Neuronal stem cell (in vitro differentiated cells): ENCODE data around the gene TSPAN9.

Experiments used
- DNase-seq: peaks from one replicate; pipeline ENCODE4 v3.0.0-alpha.2; 2013; ENCODE audit warnings: low spot score
- H2AFZ ChIP-seq: one replicate; pipeline ENCODE4 v1.6.1; 2013; ENCODE audit warnings: mild to moderate bottlenecking, low read length, inconsistent platforms
- H2AK5ac ChIP-seq: 2 replicates; pipeline ENCODE4 v1.6.1; 2013; ENCODE audit warnings: low read depth, mild to moderate bottlenecking, inconsistent platforms, low read length, moderate library complexity, mixed read lengths
- H2BK120ac ChIP-seq: 2 replicates; pipeline ENCODE4 v1.6.1; 2013; ENCODE audit warnings: low read depth, mild to moderate bottlenecking, inconsistent platforms, low read length, moderate library complexity, mixed read lengths
- H2BK12ac ChIP-seq: one replicate; pipeline ENCODE4 v1.6.1; 2013; ENCODE audit warnings: low read length, inconsistent platforms
- H2BK15ac ChIP-seq: 2 replicates; pipeline ENCODE4 v1.6.1; 2013; ENCODE audit warnings: mild to moderate bottlenecking, low read length, inconsistent platforms, mixed read lengths
- H2BK5ac ChIP-seq: one replicate; pipeline ENCODE4 v1.6.1; 2013; ENCODE audit warnings: inconsistent platforms, mild to moderate bottlenecking, low read length, moderate library complexity
- H3K14ac ChIP-seq: one replicate; pipeline ENCODE4 v1.6.1; 2013; ENCODE audit warnings: low read length, inconsistent platforms
- H3K18ac ChIP-seq: 2 replicates; pipeline ENCODE4 v1.6.1; 2013; ENCODE audit warnings: low read length, inconsistent platforms
- H3K23ac ChIP-seq: 2 replicates; pipeline ENCODE4 v1.6.1; 2013; ENCODE audit warnings: low read depth, mild to moderate bottlenecking, mixed read lengths, low read length, inconsistent platforms; ENCODE audit not compliant: poor library complexity
- H3K27ac ChIP-seq: replicated peaks from 3 replicates; pipeline ENCODE4 v1.5.1; 2013; ENCODE audit warnings: low read length, inconsistent platforms
- H3K27me3 ChIP-seq, 3 experiments: 2 replicates each; pipeline ENCODE4 v1.6.1; 2013; ENCODE audit warnings: low read length in 3 of 3, mild to moderate bottlenecking in 2 of 3, inconsistent platforms in 1 of 3, low read depth in 1 of 3, mixed read lengths in 1 of 3, moderate library complexity in 1 of 3; ENCODE audit not compliant: control insufficient read depth in 3 of 3, insufficient read depth in 3 of 3
- H3K36me3 ChIP-seq, 2 donors: replicated peaks in 1 of 2; 2 replicates each; pipeline ENCODE4 v1.6.1; 2013; ENCODE audit warnings: low read length in 2 of 2; ENCODE audit not compliant: control insufficient read depth in 2 of 2, insufficient read depth in 2 of 2
- H3K4ac ChIP-seq: 2 replicates; pipeline ENCODE4 v1.6.1; 2013; ENCODE audit warnings: inconsistent platforms, mild to moderate bottlenecking, low read length, moderate library complexity
- H3K4me1 ChIP-seq, 2 donors: 1 replicate in 1 of 2; 2 replicates in 1 of 2; pipeline ENCODE4 v1.6.1; 2013; ENCODE audit warnings: low read length in 2 of 2, low read depth in 1 of 2; ENCODE audit not compliant: control insufficient read depth in 2 of 2, insufficient read depth in 1 of 2
- H3K4me2 ChIP-seq: one replicate; pipeline ENCODE4 v1.6.1; 2013; ENCODE audit warnings: mild to moderate bottlenecking, low read length, inconsistent platforms; ENCODE audit not compliant: insufficient read depth, poor library complexity, severe bottlenecking
- H3K4me3 ChIP-seq, 2 donors: 2 replicates each; pipeline ENCODE4 v1.5.1; 2013; ENCODE audit warnings: low read length in 2 of 2, mild to moderate bottlenecking in 2 of 2, inconsistent platforms in 1 of 2, moderate library complexity in 1 of 2
- H3K79me1 ChIP-seq: one replicate; pipeline ENCODE4 v1.6.1; 2013; ENCODE audit warnings: low read depth, mild to moderate bottlenecking, inconsistent platforms, low read length, moderate library complexity
- H3K9ac ChIP-seq: one replicate; pipeline ENCODE4 v1.6.1; 2013; ENCODE audit warnings: mild to moderate bottlenecking, low read depth, low read length, inconsistent platforms; ENCODE audit not compliant: poor library complexity
- H3K9me3 ChIP-seq, 2 donors: replicated peaks in 1 of 2; 2 replicates each; pipeline versions ENCODE3 to v1.6.1; 2013; ENCODE audit warnings: low read length in 2 of 2, mild to moderate bottlenecking in 2 of 2, inconsistent platforms in 1 of 2, low read depth in 1 of 2, mixed read lengths in 1 of 2, moderate library complexity in 1 of 2; ENCODE audit not compliant: control insufficient read depth in 2 of 2, insufficient read depth in 1 of 2
- H4K8ac ChIP-seq: one replicate; pipeline ENCODE4 v1.6.1; 2013; ENCODE audit warnings: low read depth, mild to moderate bottlenecking, inconsistent platforms, low read length, moderate library complexity
- H4K91ac ChIP-seq: one replicate; pipeline ENCODE4 v1.6.1; 2013; ENCODE audit warnings: low read length, low read depth, mild to moderate bottlenecking, inconsistent platforms; ENCODE audit not compliant: poor library complexity
- WGBS, 2 donors: extraction: QIAGEN DNeasy Blood & Tissue Kit; methylation state at CpG; one replicate each; pipeline ENCODE4 v1.1.7; 2013; ENCODE audit warnings: missing lambda C conversion rate in 2 of 2, mixed read lengths in 1 of 2; ENCODE audit not compliant: insufficient read length in 2 of 2, insufficient replicate concordance in 1 of 2; ENCODE audit errors: extremely low coverage in 2 of 2; 5-methylcytosine and 5-hydroxymethylcytosine counted together

Gene TSPAN9

DNA sequence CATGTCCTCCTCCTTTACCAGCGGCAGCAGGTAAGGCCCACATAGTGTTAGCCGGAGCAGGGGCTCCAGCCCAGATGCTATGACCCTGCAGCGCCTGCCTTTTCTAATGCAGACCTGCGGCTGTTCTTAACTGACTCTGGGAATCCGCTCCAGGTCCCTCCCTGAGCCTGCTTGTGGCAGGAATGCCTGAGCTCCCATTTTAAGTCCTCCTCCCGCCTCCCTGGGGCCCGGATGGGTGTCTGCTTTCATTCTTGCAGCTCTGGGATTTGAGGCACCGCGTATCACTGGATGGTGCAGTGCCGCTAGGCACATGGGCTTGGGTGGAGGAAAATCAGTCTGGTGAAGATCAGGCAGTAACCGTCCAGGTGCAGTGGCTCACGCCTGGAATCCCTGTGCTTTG lies 7.6 kb downstream of the TSPAN9 start:
- no peak overlapping the region for H4K91ac ChIP-seq
- H3K4me2 ChIP-seq = no peak overlapping the region
- no peaks in the 10 kb centered on the region for H3K27me3 ChIP-seq
- no peak overlapping the region for H3K4ac ChIP-seq
- no CpG with 5 or more reads among the region's 12 CpGs for WGBS, 2 donors
- no peak overlapping the region for H2BK5ac ChIP-seq
- H2BK15ac ChIP-seq = no peak overlapping the region
- no peak overlapping the region for H3K4me3 ChIP-seq
- H3K4me1 ChIP-seq = peaks cover 0 to 19% of the 10 kb centered on the region in 2 donors
- H3K9me3 ChIP-seq = no peaks in the 10 kb centered on the region
- no peak for DNase-seq
- H3K27ac ChIP-seq = no peak overlapping the region
- H2AFZ ChIP-seq = no peak overlapping the region
- H2AK5ac ChIP-seq = no peak overlapping the region
- no peak overlapping the region for H2BK12ac ChIP-seq
- H3K9ac ChIP-seq = no peak overlapping the region
- peaks cover 0 to 4% of the 10 kb centered on the region in 2 donors for H3K36me3 ChIP-seq
- no peaks in the 10 kb centered on the region for H3K79me1 ChIP-seq
- H4K8ac ChIP-seq = no peak overlapping the region
- H3K23ac ChIP-seq = no peak overlapping the region
- no peak overlapping the region for H3K14ac ChIP-seq
- H2BK120ac ChIP-seq = no peak overlapping the region
- H3K18ac ChIP-seq = no peak overlapping the region

DNA sequence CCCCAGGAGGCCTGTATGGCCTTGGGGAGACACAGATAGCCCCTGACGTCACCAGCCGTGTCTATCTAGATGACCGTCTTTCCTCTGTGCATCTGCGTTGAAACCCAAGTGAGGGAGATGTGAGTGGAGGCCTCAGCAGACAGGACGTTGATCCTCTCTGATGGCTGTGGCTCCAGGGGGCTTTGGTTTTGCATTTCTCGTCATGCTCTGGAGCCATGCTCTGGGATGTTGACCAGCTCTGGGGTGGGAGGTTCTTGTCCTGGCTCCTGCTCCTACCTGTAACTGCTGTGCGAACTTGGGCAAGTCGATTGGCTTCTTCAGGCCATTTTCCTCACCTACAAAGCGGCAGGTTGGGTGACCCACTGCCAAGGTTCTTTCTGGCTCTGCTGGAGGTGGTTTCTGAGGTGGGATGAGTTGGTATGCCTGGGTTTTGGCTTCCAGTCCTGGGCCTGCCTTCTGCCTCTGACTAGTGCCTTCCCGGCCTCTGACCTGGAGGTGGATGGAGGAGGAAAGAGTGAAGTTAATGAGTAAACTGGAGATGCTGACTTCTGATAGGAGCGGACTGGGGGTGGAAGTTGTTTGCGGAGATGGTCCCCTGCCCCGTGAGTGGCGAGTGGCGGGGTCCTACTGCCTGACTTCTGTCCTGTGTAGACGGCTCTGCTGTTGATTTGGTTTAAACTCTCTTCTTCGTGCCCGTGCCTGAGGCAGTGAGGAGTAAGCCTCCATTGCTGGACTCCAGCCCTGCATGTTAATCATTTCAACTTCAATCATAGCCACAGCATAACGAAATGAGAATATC lies 8.4 kb downstream of the TSPAN9 start:
- no peak overlapping the region for H2BK120ac ChIP-seq
- peaks cover under 1 to 19% of the 10 kb centered on the region in 2 donors for H3K4me1 ChIP-seq
- no peaks in the 10 kb centered on the region for H3K9me3 ChIP-seq
- H2BK5ac ChIP-seq = no peak overlapping the region
- H3K79me1 ChIP-seq = no peaks in the 10 kb centered on the region
- peak overlapping the region; percentile 40 for H2AK5ac ChIP-seq
- no peak overlapping the region for H3K27ac ChIP-seq
- H3K14ac ChIP-seq = no peak overlapping the region
- no peak overlapping the region for H4K8ac ChIP-seq
- no peak for DNase-seq
- no peak overlapping the region for H3K23ac ChIP-seq
- no peak overlapping the region for H2BK12ac ChIP-seq
- H3K36me3 ChIP-seq = peaks cover 2 to 4% of the 10 kb centered on the region in 2 donors
- H3K4me3 ChIP-seq = no peak overlapping the region
- H3K18ac ChIP-seq = peak overlapping the region; percentile 39
- no peak overlapping the region for H3K4me2 ChIP-seq
- H2BK15ac ChIP-seq = no peak overlapping the region
- no peaks in the 10 kb centered on the region for H3K27me3 ChIP-seq
- no peak overlapping the region for H3K4ac ChIP-seq
- no peak overlapping the region for H2AFZ ChIP-seq
- H4K91ac ChIP-seq = no peak overlapping the region
- H3K9ac ChIP-seq = no peak overlapping the region
- WGBS, 2 donors = no CpG with 5 or more reads among the region's 19 CpGs

DNA sequence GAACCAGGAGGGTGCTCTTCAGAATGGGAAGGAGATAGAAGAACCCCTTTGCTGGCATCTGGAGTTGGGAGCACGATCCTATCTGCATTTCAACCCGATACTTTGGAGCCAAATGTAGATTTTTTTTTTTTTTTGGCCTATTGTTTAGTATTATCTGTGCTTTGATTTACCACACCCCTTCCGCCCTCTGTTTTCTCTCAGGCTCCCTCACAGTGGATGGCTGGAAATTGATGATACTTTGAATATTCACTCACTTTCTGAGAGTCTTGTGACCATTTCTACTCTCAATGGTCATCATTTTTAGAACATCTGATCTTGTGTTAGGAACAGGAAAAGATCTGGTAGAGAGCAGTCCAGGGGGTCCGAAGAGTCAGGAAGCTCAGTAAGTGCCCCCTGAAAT lies 9.0 kb downstream of the TSPAN9 start:
- H4K8ac ChIP-seq = no peak overlapping the region
- DNase-seq = no peak

DNA sequence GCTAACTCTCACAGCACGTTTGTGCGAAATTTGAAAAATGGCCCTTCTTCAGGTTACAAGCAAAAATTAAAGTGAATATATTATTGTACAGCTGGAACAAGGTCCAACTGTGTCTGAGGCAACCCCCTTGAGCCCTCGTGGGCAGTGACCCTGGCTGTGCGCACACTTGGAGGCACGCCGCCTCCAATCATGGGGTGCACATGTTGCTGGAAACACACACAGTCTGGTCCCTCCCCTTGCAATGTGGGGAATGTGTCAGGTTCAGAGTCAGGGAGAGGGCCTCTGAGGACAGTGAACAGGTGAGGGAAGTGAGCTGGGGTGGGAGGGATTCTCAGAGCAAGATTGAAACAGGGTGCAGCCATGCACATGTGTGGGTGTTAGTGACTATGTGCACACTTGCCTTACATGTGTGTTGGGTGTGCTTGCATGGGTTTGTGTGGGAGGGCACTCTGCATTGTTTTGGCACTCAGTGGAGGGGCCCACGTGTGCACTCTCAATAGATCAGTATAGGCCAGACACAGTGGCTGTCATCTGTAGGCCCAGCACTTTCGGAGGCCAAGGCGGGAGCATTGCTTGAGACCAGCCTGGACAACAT lies 9.6 kb downstream of the TSPAN9 start:
- no peaks in the 10 kb centered on the region for H3K9me3 ChIP-seq
- H3K23ac ChIP-seq = no peak overlapping the region
- peak overlapping the region; percentile 58 for H3K18ac ChIP-seq
- H2BK12ac ChIP-seq = peak overlapping the region; percentile 12
- no peak overlapping the region for H3K27ac ChIP-seq
- H2AK5ac ChIP-seq = no peak overlapping the region
- H3K27me3 ChIP-seq = no peaks in the 10 kb centered on the region
- H2AFZ ChIP-seq = no peak overlapping the region
- no peak overlapping the region for H2BK120ac ChIP-seq
- no peak overlapping the region for H4K91ac ChIP-seq
- no peak overlapping the region for H3K4me3 ChIP-seq
- peak overlapping the region; percentile 0 for H3K9ac ChIP-seq
- H3K4me1 ChIP-seq = peaks cover 12 to 29% of the 10 kb centered on the region in 2 donors
- peaks cover 2 to 4% of the 10 kb centered on the region in 2 donors for H3K36me3 ChIP-seq
- WGBS, 2 donors = no CpG with 5 or more reads among the region's 9 CpGs
- no peak for DNase-seq
- no peak overlapping the region for H3K4me2 ChIP-seq
- H4K8ac ChIP-seq = no peak overlapping the region
- no peak overlapping the region for H3K14ac ChIP-seq
- no peak overlapping the region for H3K4ac ChIP-seq
- no peaks in the 10 kb centered on the region for H3K79me1 ChIP-seq
- no peak overlapping the region for H2BK15ac ChIP-seq
- no peak overlapping the region for H2BK5ac ChIP-seq

More for the DNA sequence above, 9.0 kb downstream of the TSPAN9 start:
- H3K27me3 ChIP-seq = no peaks in the 10 kb centered on the region
- H2AFZ ChIP-seq = no peak overlapping the region
- H3K27ac ChIP-seq = no peak overlapping the region
- H2BK5ac ChIP-seq = no peak overlapping the region
- no peak overlapping the region for H3K9ac ChIP-seq
- H3K9me3 ChIP-seq = no peaks in the 10 kb centered on the region
- H3K4ac ChIP-seq = no peak overlapping the region
- no peak overlapping the region for H3K23ac ChIP-seq
- no peak overlapping the region for H2AK5ac ChIP-seq
- H3K14ac ChIP-seq = no peak overlapping the region
- no peak overlapping the region for H3K4me2 ChIP-seq
- no peak overlapping the region for H2BK15ac ChIP-seq
- H3K79me1 ChIP-seq = no peaks in the 10 kb centered on the region
- no peak overlapping the region for H2BK12ac ChIP-seq
- no peak overlapping the region for H2BK120ac ChIP-seq
- H3K18ac ChIP-seq = no peak overlapping the region
- H3K4me1 ChIP-seq = peaks cover 7 to 24% of the 10 kb centered on the region in 2 donors
- peaks cover 2 to 4% of the 10 kb centered on the region in 2 donors for H3K36me3 ChIP-seq
- WGBS, 2 donors = no CpG with 5 or more reads among the region's 4 CpGs
- H4K91ac ChIP-seq = no peak overlapping the region
- no peak overlapping the region for H3K4me3 ChIP-seq
